Ascending aorta (tissue), 2 donors: Measurements from ENCODE around the gene TBC1D20. TPM values are rescaled to one million over a fixed set of nuclear protein-coding genes. Genes with fewer than 3 reads are reported as not detected.

ENCODE experiments used
- DNase-seq, 2 donors: peaks; one replicate each; pipeline ENCODE4 v3.0.0-alpha.2; 2019; ENCODE audit warnings: low spot score in 2 of 2
- H3K27ac ChIP-seq, 2 donors: fragments of 200-600 bp; sonication (generic); one replicate each; pipeline ENCODE4 v1.5.1; 2016 to 2017; ENCODE audit warnings: mild to moderate bottlenecking in 1 of 2
- H3K27me3 ChIP-seq: fragments of 200-600 bp; sonication (generic); one replicate; pipeline ENCODE4 v1.5.1; 2017
- H3K36me3 ChIP-seq, 2 donors: fragments of 200-600 bp; sonication (generic); one replicate each; pipeline ENCODE4 v1.5.1; 2016
- H3K4me1 ChIP-seq, 2 donors: fragments of 200-600 bp; sonication (generic); one replicate each; pipeline ENCODE4 v1.5.1; 2016 to 2017; ENCODE audit warnings: mild to moderate bottlenecking in 1 of 2
- H3K4me3 ChIP-seq, 2 donors: fragments of 200-600 bp; sonication (generic); one replicate each; pipeline ENCODE4 v1.5.1; 2016 to 2017; ENCODE audit warnings: mild to moderate bottlenecking in 1 of 2
- H3K9me3 ChIP-seq, 2 donors: fragments of 200-600 bp; sonication (generic); one replicate each; pipeline ENCODE4 v1.5.1; 2016
- CTCF ChIP-seq, 3 experiments: fragments of 200-600 bp in 2 of 3; fragments of 450-650 bp in 1 of 3; sonication (generic) in 2 of 3; IDR thresholded peaks; one replicate each; pipeline ENCODE4 v1.5.1; 2016 to 2019; ENCODE audit warnings: antibody characterized with exemption in 3 of 3, mild to moderate bottlenecking in 1 of 3, moderate library complexity in 1 of 3
- intact Hi-C: fragments of 100-400 bp; cut with DNase I; formaldehyde crosslinking; loops from one replicate; pipeline ENCODE4 v1.15.1; 2023
- total RNA-seq: library from RNA; depleted of rRNA; stranded (reverse); fragments of >200 nt; gene quantifications from one replicate; pipeline ENCODE4 v1.1.0, GENCODE V29; 2016

TBC1D20 gene
- total RNA-seq, 1 donor from 2014 or later, result 32.5 TPM

DNA sequence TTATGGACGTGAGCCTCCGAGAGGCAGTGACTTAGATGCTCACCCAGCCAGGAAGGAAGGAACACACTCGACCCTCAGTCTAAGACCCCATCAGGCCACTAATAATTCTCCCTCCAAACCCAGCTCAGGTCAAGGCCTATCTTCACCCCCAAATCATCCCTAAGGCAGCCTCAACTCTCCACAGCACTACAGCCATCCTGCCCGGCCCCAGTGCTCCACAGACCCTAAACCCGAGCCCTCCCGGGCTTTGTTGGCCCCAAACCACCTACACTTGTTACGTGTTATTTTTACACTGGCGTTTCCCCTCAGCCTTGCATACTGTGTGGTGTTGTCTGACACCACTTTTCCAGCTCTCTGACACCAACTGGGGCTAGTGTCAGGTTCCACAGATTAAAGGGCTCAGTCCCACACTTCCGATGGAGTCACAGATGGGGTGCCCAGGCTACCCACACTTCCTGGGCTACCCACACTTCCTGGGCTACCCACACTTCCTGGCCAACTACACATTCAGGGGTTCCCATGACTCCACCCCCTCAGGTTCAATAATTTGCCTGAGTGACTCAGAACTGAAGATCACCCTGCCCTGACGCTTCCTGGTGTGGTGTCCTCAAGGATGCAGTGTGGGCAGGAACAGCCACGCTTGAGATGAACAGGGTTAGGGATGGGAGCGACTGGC, 28.9 kb downstream of the TBC1D20 start:
- Histone ChIP-seq H3K4me1 (no peaks in the 10 kb centered on the region), H3K27me3 (no peaks in the 10 kb centered on the region), H3K27ac (no peak overlapping the region), H3K4me3 (no peak overlapping the region), H3K9me3 (no peaks in the 10 kb centered on the region), H3K36me3 (peaks cover 51 to 78% of the 10 kb centered on the region in 2 donors)
- TF ChIP-seq CTCF (IDR thresholded peaks at IDR 0.05), result no peak
- intact Hi-C loops, result loop anchor here (5.0 kb wide), 1 partner anchor 44 kb away; no protein-coding TSS in a partner anchor
- peak in 1 of 2 donors; percentile 58 for DNase-seq

DNA sequence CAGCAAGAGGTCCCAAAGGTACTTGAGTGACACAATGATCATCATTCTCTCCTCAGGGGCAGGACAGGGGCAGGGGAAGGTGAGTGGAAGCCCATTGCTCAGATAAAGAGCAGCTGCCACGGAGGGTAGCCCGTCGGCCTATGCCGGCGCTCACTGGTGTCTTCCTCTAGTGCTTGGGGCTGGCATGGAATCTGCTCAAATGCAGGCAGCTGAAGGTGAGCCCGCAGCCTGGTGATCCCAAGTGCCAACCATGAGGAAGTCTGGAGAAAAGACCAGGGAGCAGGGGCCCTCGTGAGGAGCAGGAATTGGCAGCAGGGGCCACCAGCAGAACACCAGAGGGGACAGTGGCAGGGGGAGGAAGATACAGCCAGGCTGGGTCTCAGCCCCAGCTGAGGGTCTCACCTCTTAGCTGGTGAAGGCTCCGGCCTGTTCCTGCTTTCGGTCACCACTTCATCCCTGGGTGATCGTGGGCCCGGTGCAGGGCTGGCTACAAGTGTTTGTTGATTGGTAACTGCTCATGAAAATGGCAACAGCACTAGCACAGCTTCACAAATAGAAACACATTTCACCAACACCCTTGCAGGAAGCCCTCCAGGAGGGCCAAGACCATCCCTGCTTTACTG, 29.5 kb downstream of the TBC1D20 start:
- peak in 1 of 2 donors; percentile 52 for DNase-seq
- peaks cover 51 to 79% of the 10 kb centered on the region in 2 donors for H3K36me3 ChIP-seq
- intact Hi-C loops, result loop anchor here (5.0 kb wide), 1 partner anchor 45 kb away; no protein-coding TSS in a partner anchor

DNA sequence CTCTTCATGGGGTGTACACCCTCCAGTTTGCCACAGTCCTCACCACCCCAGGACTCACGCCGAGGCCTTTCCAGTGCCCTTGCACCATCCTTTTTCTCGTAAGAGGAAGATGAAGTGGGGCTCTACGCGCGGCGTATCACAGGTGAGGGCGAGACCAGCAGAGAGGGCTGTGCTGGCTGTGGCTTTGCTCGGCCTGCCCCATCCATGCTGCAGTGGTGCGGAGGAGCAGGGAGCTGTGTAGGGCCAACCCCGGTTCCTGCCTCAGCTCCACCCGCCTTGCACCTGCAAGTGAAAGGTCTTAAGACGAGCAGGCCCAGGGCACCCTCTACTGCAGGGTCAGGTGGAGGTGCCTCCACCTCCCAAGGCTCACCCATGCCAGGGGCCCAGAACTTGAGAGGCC, 30.1 kb downstream of the TBC1D20 start:
- Histone ChIP-seq H3K36me3 (peaks cover 52 to 79% of the 10 kb centered on the region in 2 donors), H3K9me3 (no peaks in the 10 kb centered on the region), H3K27ac (no peak overlapping the region), H3K27me3 (no peaks in the 10 kb centered on the region), H3K4me1 (no peaks in the 10 kb centered on the region), H3K4me3 (no peak overlapping the region)
- TF ChIP-seq CTCF (IDR thresholded peaks at IDR 0.05), result no peak
- no peak for DNase-seq
- intact Hi-C loops, result loop anchor here (5.0 kb wide), 1 partner anchor 45 kb away; no protein-coding TSS in a partner anchor

More for the DNA sequence above, 29.5 kb downstream of the TBC1D20 start:
- H3K4me1 ChIP-seq, result no peaks in the 10 kb centered on the region
- H3K4me3 ChIP-seq, result no peak overlapping the region
- no peaks in the 10 kb centered on the region for H3K27me3 ChIP-seq
- no peak overlapping the region for H3K27ac ChIP-seq
- H3K9me3 ChIP-seq, result no peaks in the 10 kb centered on the region
- no peak for TF ChIP-seq CTCF (IDR thresholded peaks at IDR 0.05)

GRCh38 chr20:431012-431904, 31.1 kb downstream of the TBC1D20 start:
- H3K36me3 ChIP-seq, result peaks cover 45 to 75% of the 10 kb centered on the region in 2 donors
- no peaks in the 10 kb centered on the region for H3K9me3 ChIP-seq
- H3K27me3 ChIP-seq, result no peaks in the 10 kb centered on the region
- no peak overlapping the region for H3K27ac ChIP-seq
- H3K4me3 ChIP-seq, result no peak overlapping the region
- intact Hi-C loops, result loop anchor here (1.0 to 5.0 kb wide), 2 partner anchors 46 to 77 kb away; no protein-coding TSS in a partner anchor
- peak; percentile 40 to 61 (median 43) for TF ChIP-seq CTCF (IDR thresholded peaks at IDR 0.05)
- H3K4me1 ChIP-seq, result no peaks in the 10 kb centered on the region
- DNase-seq, result peak in 1 of 2 donors; percentile 71
